CD14-positive monocyte (primary cell): ENCODE results near the gene ADAMTS10. TPM values are rescaled to one million over a fixed set of nuclear protein-coding genes. Genes with fewer than 3 reads are reported as not detected.
"Not testable (repeated sequence)": the region's sequence is repeated elsewhere in the genome, so short reads cannot be mapped to it uniquely, and the experiment has no call there.

ENCODE experiments used
- DNase-seq, 3 donors: peaks; one replicate each; pipeline ENCODE4 v3.0.0-alpha.2; 2011 to 2022
- H2AFZ ChIP-seq: 2 replicates; pipeline ENCODE4 v1.6.0; 2012; ENCODE audit warnings: mild to moderate bottlenecking, low read depth, low read length, inconsistent platforms; ENCODE audit not compliant: insufficient read depth, poor library complexity, severe bottlenecking
- H3K27ac ChIP-seq, 2 donors: 1 replicate in 1 of 2; 2 replicates in 1 of 2; pipeline ENCODE4 v1.5.1; 2012 to 2013; ENCODE audit warnings: low read length in 2 of 2, control low read depth in 1 of 2, inconsistent platforms in 1 of 2, low read depth in 1 of 2, mild to moderate bottlenecking in 1 of 2
- H3K27me3 ChIP-seq, 2 donors: one replicate each; pipeline versions ENCODE4 v1.6.0 to v1.6.1; 2011 to 2013; ENCODE audit warnings: low read length in 2 of 2; ENCODE audit not compliant: control insufficient read depth in 2 of 2, insufficient read depth in 2 of 2
- H3K36me3 ChIP-seq, 2 donors: replicated peaks in 1 of 2; 1 replicate in 1 of 2; 2 replicates in 1 of 2; pipeline versions ENCODE4 v1.5.1 to v1.6.1; 2012 to 2013; ENCODE audit warnings: low read length in 2 of 2, control low read depth in 1 of 2, inconsistent platforms in 1 of 2, mild to moderate bottlenecking in 1 of 2; ENCODE audit not compliant: insufficient read depth in 2 of 2, control insufficient read depth in 1 of 2
- H3K4me1 ChIP-seq, 2 donors: 1 replicate in 1 of 2; 2 replicates in 1 of 2; pipeline versions ENCODE4 v1.5.1 to v1.6.1; 2012 to 2013; ENCODE audit warnings: low read length in 2 of 2, control low read depth in 1 of 2, inconsistent platforms in 1 of 2, mild to moderate bottlenecking in 1 of 2, moderate library complexity in 1 of 2; ENCODE audit not compliant: insufficient read depth in 2 of 2, control insufficient read depth in 1 of 2
- H3K4me2 ChIP-seq: replicated peaks from 2 replicates; pipeline ENCODE3; 2012; ENCODE audit warnings: low read length, moderate library complexity, mild to moderate bottlenecking; ENCODE audit not compliant: poor library complexity, severe bottlenecking; ENCODE audit errors: extremely low read depth
- H3K4me3 ChIP-seq, 3 experiments: fragments of 200-600 bp in 1 of 3; sonication (generic) in 1 of 3; replicated peaks in 1 of 3; 1 replicate in 2 of 3; 2 replicates in 1 of 3; pipeline ENCODE4 v1.5.1; 2011 to 2013; ENCODE audit warnings: low read length in 3 of 3, mild to moderate bottlenecking in 3 of 3, control low read depth in 2 of 3, low read depth in 2 of 3, inconsistent platforms in 1 of 3, moderate library complexity in 1 of 3
- H3K79me2 ChIP-seq: 2 replicates; pipeline ENCODE4 v1.6.0; 2012; ENCODE audit warnings: mild to moderate bottlenecking, control low read depth, inconsistent platforms, low read length, moderate library complexity; ENCODE audit not compliant: insufficient read depth
- H3K9ac ChIP-seq: 2 replicates; pipeline ENCODE4 v1.6.0; 2017; ENCODE audit warnings: low read length, mild to moderate bottlenecking; ENCODE audit not compliant: insufficient read depth, poor library complexity, severe bottlenecking
- H3K9me3 ChIP-seq, 2 donors: replicated peaks in 1 of 2; 1 replicate in 1 of 2; 2 replicates in 1 of 2; pipeline versions ENCODE4 v1.5.1 to v1.6.1; 2012 to 2013; ENCODE audit warnings: low read length in 2 of 2, control low read depth in 1 of 2; ENCODE audit not compliant: control insufficient read depth in 1 of 2, insufficient read depth in 1 of 2
- H4K20me1 ChIP-seq: 2 replicates; pipeline ENCODE4 v1.6.0; 2012; ENCODE audit warnings: mild to moderate bottlenecking, low read length, control low read depth, moderate library complexity; ENCODE audit not compliant: insufficient read depth
- H3K27ac Mint-ChIP-seq, 7 donors: one replicate each; pipeline ENCODE4 v1.8.0; 2020; ENCODE audit warnings: mild to moderate bottlenecking in 7 of 7, mixed read lengths in 7 of 7, moderate library complexity in 6 of 7, inconsistent platforms in 2 of 7
- H3K27me3 Mint-ChIP-seq, 3 donors: one replicate each; pipeline ENCODE4 v1.8.0; 2021 to 2022; ENCODE audit warnings: low read depth in 3 of 3, mild to moderate bottlenecking in 3 of 3, mixed read lengths in 3 of 3, moderate library complexity in 3 of 3, inconsistent platforms in 1 of 3
- H3K36me3 Mint-ChIP-seq, 2 donors: one replicate each; pipeline ENCODE4 v1.8.0; 2020; ENCODE audit warnings: mixed read lengths in 2 of 2, inconsistent platforms in 1 of 2, mild to moderate bottlenecking in 1 of 2
- H3K4me1 Mint-ChIP-seq: one replicate; pipeline ENCODE4 v1.8.0; 2020; ENCODE audit warnings: mild to moderate bottlenecking, mixed read lengths
- H3K4me3 Mint-ChIP-seq, 2 donors: one replicate each; pipeline ENCODE4 v1.8.0; 2020; ENCODE audit warnings: mild to moderate bottlenecking in 2 of 2, mixed read lengths in 2 of 2, moderate library complexity in 1 of 2
- H3K9me3 Mint-ChIP-seq, 7 donors: one replicate each; pipeline ENCODE4 v1.8.0; 2020 to 2022; ENCODE audit warnings: mixed read lengths in 7 of 7, mild to moderate bottlenecking in 6 of 7, moderate library complexity in 6 of 7, inconsistent platforms in 2 of 7
- CTCF ChIP-seq: fragments of 200-600 bp; IDR thresholded peaks from one replicate; pipeline ENCODE4 v1.8.0; 2022; ENCODE audit warnings: antibody characterized with exemption, mild to moderate bottlenecking
- WGBS: methylation state at CpG from one replicate; pipeline ENCODE4 v1.1.5; 2013; ENCODE audit warnings: missing lambda C conversion rate; ENCODE audit not compliant: insufficient coverage; 5-methylcytosine and 5-hydroxymethylcytosine counted together
- intact Hi-C, 2 donors: fragments of 100-400 bp; cut with micrococcal nuclease; formaldehyde crosslinking; loops; one replicate each; pipeline versions ENCODE4 v1.15.0 to v1.15.1; 2023
- polyA plus RNA-seq, 3 donors: library from polyadenylated mRNA; depleted of rRNA in 1 of 3; unstranded in 2 of 3; stranded (reverse) in 1 of 3; fragments of 300-500 nt in 2 of 3; fragments of >200 nt in 1 of 3; fragmentation: Illumina TruSeq in 2 of 3; gene quantifications; 1 replicate in 2 of 3; 2 replicates in 1 of 3; pipeline ENCODE4 v1.2.3, GENCODE V29; 2012 to 2021

Gene ADAMTS10
- polyA plus RNA-seq, 3 donors: 2.3 TPM; not detected in 2

DNA sequence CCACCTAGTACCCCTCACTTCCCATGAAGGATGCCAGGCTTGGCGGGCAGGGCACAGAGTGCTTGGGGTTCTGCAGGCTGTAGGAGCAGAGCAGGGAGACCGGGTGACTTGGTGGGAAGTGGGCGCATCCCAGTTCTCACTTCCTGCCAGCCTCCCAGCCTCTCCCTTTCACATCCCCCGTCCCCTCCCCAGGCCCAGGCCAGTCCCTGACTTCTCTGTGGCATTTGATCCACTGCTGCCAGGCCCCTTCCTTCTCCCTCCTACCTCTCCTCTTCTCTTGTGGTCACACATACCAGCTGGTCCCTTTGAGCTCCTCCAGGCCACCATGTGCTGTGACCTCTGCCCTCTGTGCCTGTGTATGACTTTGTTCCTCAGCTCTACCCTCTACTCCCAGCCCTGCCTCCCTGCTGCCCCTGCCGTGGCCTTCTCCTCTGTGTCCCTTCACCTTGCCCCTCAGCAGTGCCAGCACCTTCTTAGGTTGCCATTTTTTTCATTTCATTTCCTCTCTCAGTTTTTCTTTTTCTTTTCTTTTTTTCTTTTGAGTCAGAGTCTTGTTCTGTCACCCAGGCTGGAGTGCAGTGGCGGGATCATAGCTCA, 52.8 kb downstream of the ADAMTS10 start:
- DNase-seq: no peak
- Histone ChIP-seq H3K27me3 (no peaks in the 10 kb centered on the region), H2AFZ (no peak overlapping the region), H3K4me1 (peaks cover 29 to 44% of the 10 kb centered on the region in 2 donors), H3K9ac (peak overlapping the region; percentile 2), H3K9me3 (no peaks in the 10 kb centered on the region), H3K36me3 (peaks cover 40 to 76% of the 10 kb centered on the region in 2 donors), H3K27ac (peak overlapping the region; percentile 58 to 80), H4K20me1 (peaks cover 100% of the 10 kb centered on the region), H3K4me3 (no peak overlapping the region), H3K4me2 (no peak overlapping the region), H3K79me2 (peaks cover 100% of the 10 kb centered on the region)
- peaks cover 42% of the 10 kb centered on the region for H3K4me1 Mint-ChIP-seq
- H3K4me3 Mint-ChIP-seq: peak overlapping the region in 1 of 2 donors; percentile 12
- TF ChIP-seq CTCF: no peak
- intact Hi-C loops: no loop called here
- 45% methylated on average over 2 of the region's 6 CpGs for WGBS
- peak overlapping the region; percentile 72 to 95 (median 86) for H3K27ac Mint-ChIP-seq
- peaks cover 54 to 89% of the 10 kb centered on the region in 2 donors for H3K36me3 Mint-ChIP-seq
- no peaks in the 10 kb centered on the region for H3K9me3 Mint-ChIP-seq
- peaks cover 1 to 2% (median 1%) of the 10 kb centered on the region in 3 donors for H3K27me3 Mint-ChIP-seq

DNA sequence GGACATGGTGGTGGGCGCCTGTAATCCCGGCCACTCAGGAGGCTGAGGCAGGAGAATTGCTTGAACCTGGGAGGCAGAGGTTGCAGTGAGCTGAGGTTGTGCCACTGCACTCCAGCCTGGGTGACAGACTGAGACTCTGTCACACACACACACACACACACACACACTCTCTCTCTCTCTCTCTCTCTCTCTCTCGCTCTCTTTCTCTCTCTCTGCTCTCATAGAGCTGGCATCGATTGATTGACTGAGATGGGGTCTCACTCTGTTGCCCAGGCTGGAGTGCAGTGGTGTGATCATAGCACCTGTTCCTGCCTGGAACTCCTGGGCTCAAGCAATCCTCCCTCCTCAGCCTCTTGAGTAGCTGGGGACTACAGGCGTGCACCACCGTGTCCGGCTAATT, 56.8 kb downstream of the ADAMTS10 start:
- H3K9ac ChIP-seq, H3K4me2 ChIP-seq, H3K9me3 ChIP-seq, DNase-seq, H3K4me3 Mint-ChIP-seq, H3K9me3 Mint-ChIP-seq, H3K27me3 Mint-ChIP-seq, H3K27me3 ChIP-seq, intact Hi-C loops, H2AFZ ChIP-seq, H3K4me3 ChIP-seq: not testable (repeated sequence)
- H3K36me3 ChIP-seq: peaks cover 67 to 90% of the 10 kb centered on the region in 2 donors
- H3K36me3 Mint-ChIP-seq: peaks cover 67 to 89% of the 10 kb centered on the region in 2 donors
- peaks cover 90% of the 10 kb centered on the region for H3K79me2 ChIP-seq
- peak overlapping the region in 4 of 7 donors; percentile 36 to 78 (median 55) for H3K27ac Mint-ChIP-seq
- peak overlapping the region in 1 of 2 donors; percentile 56 for H3K27ac ChIP-seq
- H3K4me1 ChIP-seq: peaks cover 12 to 17% of the 10 kb centered on the region in 2 donors
- peaks cover 15% of the 10 kb centered on the region for H3K4me1 Mint-ChIP-seq
- peaks cover 99% of the 10 kb centered on the region for H4K20me1 ChIP-seq
- 100% methylated on average over 2 of the region's 7 CpGs for WGBS
